MM.1S (cell line): ENCODE measurements around the gene NOP56.

Experiments used
- CTCF ChIP-seq: fragments of 300-600 bp; sonication (generic); IDR thresholded peaks from 2 replicates; pipeline ENCODE4 v1.5.1; 2016; ENCODE audit warnings: antibody characterized with exemption, low read length, mixed read lengths
- EZH2 ChIP-seq: fragments of 300-600 bp; sonication (generic); optimal IDR thresholded peaks from 2 replicates; pipeline ENCODE3; 2017; ENCODE audit warnings: low read depth, mild to moderate bottlenecking, antibody characterized with exemption, low read length, mixed read lengths
- EZH2phosphoT487 ChIP-seq: fragments of 300-600 bp; sonication (generic); IDR thresholded peaks from 2 replicates; pipeline ENCODE4 v1.6.1; 2018; ENCODE audit warnings: antibody characterized with exemption, low read length

- TF ChIP-seq EZH2 (no peak), CTCF (no peak), EZH2phosphoT487 (no peak)
Measured at GRCh38 chr20:2654831-2655230, 2.4 kb downstream of the NOP56 start.
